ENCODE data around the gene PRUNE2.

The PRUNE2 gene

GRCh38 chr9:76592974-76593347 is 313.0 kb downstream of the PRUNE2 start:
- no peak for TF ChIP-seq CTCF (IDR thresholded peaks at IDR 0.05; ENCODE audit: low read depth, low read length)
- DNase-seq (ENCODE audit: extremely low read depth, low read depth), result no peak

DNA sequence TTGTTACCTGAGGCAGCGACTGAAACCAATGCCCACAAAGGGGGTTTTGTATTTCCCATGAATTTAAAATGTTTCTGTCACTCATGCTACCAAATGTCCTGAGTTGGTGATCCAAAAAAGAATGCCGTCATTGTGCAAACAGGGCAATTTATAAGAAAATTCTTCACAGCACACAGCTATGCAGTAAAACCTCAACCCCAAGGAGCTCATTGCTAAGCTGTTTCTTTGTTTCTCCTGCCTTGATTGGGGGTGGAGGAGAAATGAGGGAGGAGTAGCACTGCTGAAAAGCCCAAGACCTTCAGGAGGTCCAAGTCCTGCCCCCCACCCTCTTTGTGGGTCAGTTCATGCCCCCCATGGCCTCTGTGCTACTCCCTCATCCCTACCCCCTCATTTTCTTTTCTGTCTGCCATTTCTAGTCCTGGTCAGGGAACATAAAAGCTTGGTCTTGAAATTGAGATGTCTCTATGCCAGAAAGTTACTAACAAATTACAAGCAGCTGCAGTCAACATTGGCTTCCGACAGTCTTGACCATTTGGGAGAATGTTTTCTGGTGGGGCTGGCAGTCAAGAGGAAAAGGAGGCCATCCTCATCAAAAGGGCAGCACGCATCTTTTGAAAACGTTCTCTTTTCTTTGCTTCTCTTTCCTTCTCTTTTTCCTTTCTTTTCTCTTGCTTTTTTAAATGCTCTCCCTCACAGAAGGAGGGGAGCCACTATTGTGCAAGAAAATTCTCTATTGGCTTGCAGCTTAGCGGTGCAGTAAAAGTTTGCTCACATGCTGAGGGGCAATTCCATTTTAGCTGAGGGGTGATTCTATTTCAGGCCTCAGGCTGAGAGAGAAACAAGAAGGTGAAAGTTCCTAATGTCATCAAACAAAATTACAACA is 313.6 kb downstream of the PRUNE2 start:
- no peak for DNase-seq (ENCODE audit: extremely low read depth, low read depth)

GRCh38 chr9:76591256-76591950 is 314.5 kb downstream of the PRUNE2 start:
- DNase-seq (ENCODE audit: extremely low read depth, low read depth), result no peak
- no peak for TF ChIP-seq CTCF (IDR thresholded peaks at IDR 0.05; ENCODE audit: low read depth, low read length)

More for the DNA sequence above, 313.6 kb downstream of the PRUNE2 start:
- TF ChIP-seq CTCF (IDR thresholded peaks at IDR 0.05; ENCODE audit: low read depth, low read length), result no peak

- no peak for TF ChIP-seq CTCF (IDR thresholded peaks at IDR 0.05; ENCODE audit: low read depth, low read length)
- no peak for DNase-seq (ENCODE audit: extremely low read depth, low read depth)
Observed at GRCh38 chr9:76588316-76588715, 317.6 kb downstream of the PRUNE2 start.

DNA sequence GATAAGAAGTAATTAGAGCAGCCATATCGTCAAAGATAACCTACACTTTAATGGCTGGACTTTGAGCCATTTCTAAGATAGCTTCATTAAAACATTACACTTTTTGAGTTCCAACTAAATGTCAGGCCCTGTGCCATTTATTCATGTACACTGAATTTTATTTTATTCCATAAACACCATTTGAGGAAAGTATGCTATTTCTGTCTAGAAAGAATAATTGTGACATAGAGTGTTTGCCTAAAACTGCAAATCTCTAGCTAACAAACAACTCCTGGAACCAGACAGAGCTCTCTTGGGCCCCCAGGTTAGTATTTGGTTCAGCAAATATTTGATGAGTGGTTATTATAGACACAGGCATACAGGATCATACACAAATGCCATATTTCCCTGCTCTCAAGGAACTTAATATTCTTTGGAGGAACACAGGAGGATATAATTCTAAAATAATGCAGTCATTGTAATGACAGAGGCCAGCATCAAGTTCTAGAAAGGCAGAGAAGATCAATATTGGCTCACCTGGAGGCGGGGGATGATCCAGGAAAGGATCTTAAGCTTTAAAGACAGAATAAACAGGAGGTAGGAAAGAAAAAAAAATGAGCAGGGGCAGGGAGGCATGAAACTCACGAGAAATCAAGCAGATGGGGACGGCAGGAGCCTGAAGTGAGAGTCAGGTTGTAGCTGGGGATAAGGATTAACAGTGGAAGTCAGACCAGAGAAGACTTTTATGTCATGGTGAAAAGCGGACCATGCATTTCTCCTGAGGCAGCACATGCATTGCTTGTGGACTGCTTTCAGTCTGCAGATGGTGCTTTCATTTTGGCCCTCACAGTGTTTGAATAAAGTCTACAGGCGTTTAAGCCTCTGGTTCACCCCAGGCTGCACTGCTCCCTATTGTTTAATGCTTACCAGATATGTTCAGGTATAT is 319.3 kb downstream of the PRUNE2 start:
- TF ChIP-seq CTCF (IDR thresholded peaks at IDR 0.05; ENCODE audit: low read depth, low read length), result no peak
- no peak for DNase-seq (ENCODE audit: extremely low read depth, low read depth)

- TF ChIP-seq CTCF (IDR thresholded peaks at IDR 0.05; ENCODE audit: low read depth, low read length), result no peak
- DNase-seq (ENCODE audit: extremely low read depth, low read depth), result no peak
Observed at GRCh38 chr9:76585487-76586389, 320.2 kb downstream of the PRUNE2 start.

Measured in AG09319 (cell line).